Mesenchymal stem cell (in vitro differentiated cells and primary cell): ENCODE results near the gene AGPAT2.

ENCODE experiments used
- DNase-seq: peaks from one replicate; pipeline ENCODE4 v3.0.0-alpha.2; 2013
- H2AFZ ChIP-seq: one replicate; pipeline ENCODE4 v1.6.1; 2013; ENCODE audit warnings: low read depth, mild to moderate bottlenecking, control low read depth, inconsistent platforms, low read length, moderate library complexity
- H2AK5ac ChIP-seq: 2 replicates; pipeline ENCODE4 v1.6.1; 2013; ENCODE audit warnings: low read length, moderate library complexity, mild to moderate bottlenecking, inconsistent platforms; ENCODE audit not compliant: severe bottlenecking
- H2BK120ac ChIP-seq: one replicate; pipeline ENCODE4 v1.6.1; 2013; ENCODE audit warnings: low read depth, mild to moderate bottlenecking, inconsistent platforms, low read length, moderate library complexity
- H2BK12ac ChIP-seq, 2 experiments: one replicate each; pipeline ENCODE4 v1.6.1; 2013; ENCODE audit warnings: inconsistent platforms in 2 of 2, low read length in 2 of 2, mild to moderate bottlenecking in 2 of 2, moderate library complexity in 2 of 2, control low read depth in 1 of 2
- H2BK15ac ChIP-seq: one replicate; pipeline ENCODE4 v1.6.1; 2013; ENCODE audit warnings: mild to moderate bottlenecking, low read depth, inconsistent platforms; ENCODE audit not compliant: poor library complexity, severe bottlenecking
- H2BK5ac ChIP-seq: 2 replicates; pipeline ENCODE4 v1.6.1; 2013; ENCODE audit warnings: low read depth, mild to moderate bottlenecking, low read length, control low read depth, inconsistent platforms; ENCODE audit not compliant: poor library complexity, severe bottlenecking
- H3K14ac ChIP-seq, 2 experiments: one replicate each; pipeline ENCODE4 v1.6.1; 2013; ENCODE audit warnings: inconsistent platforms in 2 of 2, low read length in 2 of 2, control low read depth in 1 of 2, mild to moderate bottlenecking in 1 of 2, moderate library complexity in 1 of 2
- H3K18ac ChIP-seq, 2 experiments: one replicate each; pipeline ENCODE4 v1.6.1; 2013; ENCODE audit warnings: inconsistent platforms in 2 of 2, low read length in 2 of 2, control low read depth in 1 of 2, low read depth in 1 of 2, mild to moderate bottlenecking in 1 of 2
- H3K23ac ChIP-seq, 2 experiments: one replicate each; pipeline ENCODE4 v1.6.1; 2013; ENCODE audit warnings: inconsistent platforms in 2 of 2, low read length in 2 of 2, mild to moderate bottlenecking in 2 of 2, moderate library complexity in 2 of 2, control low read depth in 1 of 2
- H3K27ac ChIP-seq: 2 replicates; pipeline ENCODE4 v1.5.1; 2013; ENCODE audit warnings: mild to moderate bottlenecking, moderate library complexity, low read length, control low read depth, inconsistent platforms; ENCODE audit not compliant: poor library complexity, severe bottlenecking
- H3K27me3 ChIP-seq, 2 experiments: 2 replicates each; pipeline versions ENCODE4 v1.6.1 to v1.7.0; 2013; ENCODE audit warnings: low read length in 2 of 2, mild to moderate bottlenecking in 2 of 2, moderate library complexity in 2 of 2, control low read depth in 1 of 2, inconsistent platforms in 1 of 2; ENCODE audit not compliant: control insufficient read depth in 1 of 2, insufficient read depth in 1 of 2
- H3K36me3 ChIP-seq, 2 experiments: 2 replicates each; pipeline versions ENCODE4 v1.6.1 to v1.7.0; 2013; ENCODE audit warnings: low read length in 2 of 2, control low read depth in 1 of 2, inconsistent platforms in 1 of 2, low read depth in 1 of 2, mild to moderate bottlenecking in 1 of 2; ENCODE audit not compliant: insufficient read depth in 2 of 2, control insufficient read depth in 1 of 2
- H3K4ac ChIP-seq, 2 experiments: one replicate each; pipeline ENCODE4 v1.6.1; 2013; ENCODE audit warnings: inconsistent platforms in 2 of 2, low read length in 2 of 2, mild to moderate bottlenecking in 2 of 2, moderate library complexity in 2 of 2, control low read depth in 1 of 2, low read depth in 1 of 2
- H3K4me1 ChIP-seq: 2 replicates; pipeline ENCODE4 v1.6.1; 2013; ENCODE audit warnings: low read depth, low read length, control low read depth; ENCODE audit not compliant: control insufficient read depth, insufficient read depth
- H3K4me2 ChIP-seq: 2 replicates; pipeline ENCODE4 v1.6.1; 2013; ENCODE audit warnings: low read length, mild to moderate bottlenecking, inconsistent platforms; ENCODE audit not compliant: poor library complexity, severe bottlenecking
- H3K4me3 ChIP-seq, 2 experiments: 2 replicates each; pipeline versions ENCODE4 v1.5.1 to v1.7.0; 2013; ENCODE audit warnings: low read length in 2 of 2, mild to moderate bottlenecking in 2 of 2, control low read depth in 1 of 2, low read depth in 1 of 2; ENCODE audit not compliant: insufficient read depth in 1 of 2
- H3K79me1 ChIP-seq: replicated peaks from 2 replicates; pipeline ENCODE4 v1.6.1; 2013; ENCODE audit warnings: mild to moderate bottlenecking, control low read depth, low read length, inconsistent platforms; ENCODE audit not compliant: poor library complexity, severe bottlenecking
- H3K9ac ChIP-seq: 2 replicates; pipeline ENCODE4 v1.7.0; 2013; ENCODE audit warnings: mild to moderate bottlenecking, low read length, moderate library complexity
- H3K9me3 ChIP-seq: 2 replicates; pipeline ENCODE4 v1.7.0; 2013; ENCODE audit warnings: mild to moderate bottlenecking, low read length; ENCODE audit not compliant: control insufficient read depth
- H4K8ac ChIP-seq: one replicate; pipeline ENCODE4 v1.6.1; 2013; ENCODE audit warnings: inconsistent platforms, mild to moderate bottlenecking, low read length, moderate library complexity
- H4K91ac ChIP-seq: one replicate; pipeline ENCODE4 v1.6.1; 2013; ENCODE audit warnings: mild to moderate bottlenecking, low read length, inconsistent platforms
- WGBS: methylation state at CpG from one replicate; pipeline ENCODE4 v1.1.7; 2013; ENCODE audit warnings: mixed read lengths; 5-methylcytosine and 5-hydroxymethylcytosine counted together

AGPAT2 gene

GRCh38 chr9:136653323-136654079, 33.8 kb downstream of the AGPAT2 start:
- no peak overlapping the region for H3K4me3 ChIP-seq
- no peak overlapping the region for H3K4ac ChIP-seq
- H2AK5ac ChIP-seq: no peak overlapping the region
- no peak overlapping the region for H3K18ac ChIP-seq
- H3K9ac ChIP-seq: no peak overlapping the region
- H3K14ac ChIP-seq: no peak overlapping the region
- H2BK5ac ChIP-seq: no peak overlapping the region
- DNase-seq: no peak
- H2AFZ ChIP-seq: no peak overlapping the region
- 80% methylated on average over 36 of the region's 43 CpGs for WGBS
- H3K4me1 ChIP-seq: peaks cover 12% of the 10 kb centered on the region
- no peak overlapping the region for H2BK15ac ChIP-seq
- H3K4me2 ChIP-seq: no peak overlapping the region
- no peak overlapping the region for H2BK12ac ChIP-seq
- H3K9me3 ChIP-seq: no peaks in the 10 kb centered on the region
- no peak overlapping the region for H3K27ac ChIP-seq
- no peaks in the 10 kb centered on the region for H3K79me1 ChIP-seq
- peaks cover 14 to 59% of the 10 kb centered on the region in 2 experiments for H3K27me3 ChIP-seq
- no peak overlapping the region for H4K91ac ChIP-seq
- H2BK120ac ChIP-seq: no peak overlapping the region
- H4K8ac ChIP-seq: no peak overlapping the region
- no peaks in the 10 kb centered on the region for H3K36me3 ChIP-seq
- no peak overlapping the region for H3K23ac ChIP-seq

- Histone ChIP-seq H3K79me1 (no peaks in the 10 kb centered on the region), H3K9ac (no peak overlapping the region), H3K18ac (no peak overlapping the region), H3K4me2 (no peak overlapping the region), H2BK5ac (no peak overlapping the region), H3K4ac (no peak overlapping the region), H4K8ac (no peak overlapping the region), H3K36me3 (no peaks in the 10 kb centered on the region), H3K27me3 (peaks cover 0 to 49% of the 10 kb centered on the region in 2 experiments), H3K4me3 (no peak overlapping the region), H3K27ac (no peak overlapping the region), H2BK12ac (no peak overlapping the region), H3K14ac (no peak overlapping the region), H2BK15ac (no peak overlapping the region), H3K23ac (no peak overlapping the region), H3K9me3 (no peaks in the 10 kb centered on the region), H2AFZ (no peak overlapping the region), H3K4me1 (peaks cover 13% of the 10 kb centered on the region), H2BK120ac (no peak overlapping the region), H2AK5ac (no peak overlapping the region), H4K91ac (no peak overlapping the region)
- WGBS: 97% methylated on average over 10 of the region's 11 CpGs
- DNase-seq: no peak
Observed at GRCh38 chr9:136651860-136652259, 35.4 kb downstream of the AGPAT2 start.

GRCh38 chr9:136650648-136651047, 36.6 kb downstream of the AGPAT2 start:
- H2AFZ ChIP-seq: no peak overlapping the region
- no peak overlapping the region for H2AK5ac ChIP-seq
- H2BK120ac ChIP-seq: no peak overlapping the region
- no peak overlapping the region for H4K91ac ChIP-seq
- H3K9me3 ChIP-seq: no peaks in the 10 kb centered on the region
- no peak overlapping the region for H3K4me2 ChIP-seq
- H3K27me3 ChIP-seq: peaks cover 0 to 50% of the 10 kb centered on the region in 2 experiments
- no peak overlapping the region for H3K14ac ChIP-seq
- no peak overlapping the region for H3K4ac ChIP-seq
- no peak overlapping the region for H2BK15ac ChIP-seq
- no peak overlapping the region for H3K23ac ChIP-seq
- no peaks in the 10 kb centered on the region for H3K79me1 ChIP-seq
- no peak overlapping the region for H2BK12ac ChIP-seq
- peaks cover 19% of the 10 kb centered on the region for H3K4me1 ChIP-seq
- no peak for DNase-seq
- WGBS: 95% methylated on average over 10 of the region's 10 CpGs
- no peaks in the 10 kb centered on the region for H3K36me3 ChIP-seq
- H3K18ac ChIP-seq: no peak overlapping the region
- no peak overlapping the region for H2BK5ac ChIP-seq
- no peak overlapping the region for H3K4me3 ChIP-seq
- H4K8ac ChIP-seq: no peak overlapping the region
- H3K9ac ChIP-seq: no peak overlapping the region
- H3K27ac ChIP-seq: no peak overlapping the region

GRCh38 chr9:136650021-136650420, 37.2 kb downstream of the AGPAT2 start:
- H3K14ac ChIP-seq: no peak overlapping the region
- no peak overlapping the region for H4K8ac ChIP-seq
- no peak overlapping the region for H3K23ac ChIP-seq
- no peak for DNase-seq
- H2BK12ac ChIP-seq: no peak overlapping the region
- H3K36me3 ChIP-seq: no peaks in the 10 kb centered on the region
- no peak overlapping the region for H2AFZ ChIP-seq
- H3K4me3 ChIP-seq: no peak overlapping the region
- 97% methylated on average over 6 of the region's 8 CpGs for WGBS
- no peak overlapping the region for H2BK120ac ChIP-seq
- H2BK5ac ChIP-seq: no peak overlapping the region
- no peak overlapping the region for H3K27ac ChIP-seq
- no peak overlapping the region for H3K4ac ChIP-seq
- H3K4me1 ChIP-seq: peaks cover 22% of the 10 kb centered on the region
- no peak overlapping the region for H3K9ac ChIP-seq
- no peak overlapping the region for H2BK15ac ChIP-seq
- H3K27me3 ChIP-seq: peaks cover 0 to 45% of the 10 kb centered on the region in 2 experiments
- H2AK5ac ChIP-seq: no peak overlapping the region
- H3K18ac ChIP-seq: no peak overlapping the region
- no peaks in the 10 kb centered on the region for H3K9me3 ChIP-seq
- H3K4me2 ChIP-seq: no peak overlapping the region
- no peaks in the 10 kb centered on the region for H3K79me1 ChIP-seq
- H4K91ac ChIP-seq: no peak overlapping the region
